ENCODE data around the gene CRTC3.
"Not testable (repeated sequence)": the region's sequence is repeated elsewhere in the genome, so short reads cannot be mapped to it uniquely, and the experiment has no call there.

Gene CRTC3

DNA sequence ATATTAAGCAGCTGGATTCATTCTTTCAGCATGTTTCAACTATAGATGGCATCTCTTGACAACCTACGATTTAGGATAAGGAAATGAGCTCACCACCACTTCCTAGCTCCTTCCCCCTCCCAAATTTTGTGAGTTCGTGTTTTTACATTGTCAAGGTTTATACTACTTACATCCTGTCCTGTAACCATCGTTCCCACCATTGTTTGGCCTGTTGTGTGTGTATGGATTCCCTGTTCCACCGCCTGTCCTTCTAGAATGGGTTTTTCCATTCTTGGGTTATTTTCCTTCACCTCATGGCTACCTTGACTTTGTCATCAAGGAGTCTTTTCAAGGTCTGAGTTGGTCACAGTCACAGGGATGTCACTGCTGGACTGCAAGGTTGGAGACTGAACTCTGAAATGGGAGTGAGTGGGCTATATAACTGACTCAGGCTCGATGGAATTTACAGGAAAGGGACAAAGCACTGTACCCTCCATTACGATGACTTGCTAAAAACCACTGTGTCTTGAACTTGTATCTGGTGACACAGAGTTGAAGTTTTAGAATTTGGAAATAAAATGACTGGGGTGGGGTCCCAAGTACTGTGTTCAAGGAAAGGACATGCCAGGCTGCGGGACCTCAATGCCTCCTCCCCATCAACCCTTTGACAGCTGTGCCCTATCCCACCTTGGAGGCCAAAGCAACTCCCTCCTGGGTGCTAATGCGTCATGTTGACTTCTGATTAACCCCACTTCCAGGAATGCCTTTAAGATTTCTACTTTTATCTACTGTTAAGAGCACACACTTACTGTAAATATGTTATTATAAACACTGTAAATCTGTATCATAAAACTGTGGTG is 120.6 kb downstream of the CRTC3 start:
- TF ChIP-seq CTCF (IDR thresholded peaks at IDR 0.05; ENCODE audit: low read depth, low read length, missing control alignments), result no peak
- DNase-seq (ENCODE audit: extremely low read depth, low read depth), result no peak

DNA sequence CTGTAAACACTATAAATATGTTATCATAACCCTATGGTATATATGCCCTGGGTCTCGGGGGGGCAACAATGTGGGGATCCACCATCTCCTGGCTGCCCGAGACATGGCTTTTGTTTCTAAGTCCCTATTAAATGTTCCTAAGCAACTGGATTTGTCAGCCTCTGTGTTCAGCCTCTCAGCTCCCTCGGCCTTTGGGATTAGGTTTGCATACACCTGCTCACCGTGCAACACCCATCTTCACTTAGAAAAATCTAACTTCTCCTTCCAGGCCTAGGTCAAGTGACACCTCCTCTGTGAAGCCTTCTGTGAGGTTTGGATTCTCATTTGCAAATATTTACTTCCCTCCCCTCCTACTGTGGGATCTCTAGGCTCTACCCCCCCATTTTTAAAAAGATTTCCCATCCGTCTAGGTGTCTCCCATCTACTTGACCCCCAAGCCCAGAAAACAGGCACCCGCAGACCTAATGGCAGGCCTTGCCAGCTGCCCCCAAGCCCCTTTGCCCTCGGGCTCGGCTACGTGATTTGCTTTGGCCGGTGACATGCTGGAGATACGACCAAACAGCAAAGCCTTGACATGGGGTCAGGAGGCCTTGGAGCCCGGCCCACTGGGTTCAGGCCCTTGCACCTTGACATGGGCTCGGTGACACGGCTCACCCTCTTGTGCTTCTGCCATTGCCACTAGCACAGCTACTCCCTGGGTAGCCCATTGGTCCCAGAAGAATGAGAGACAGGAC is 121.4 kb downstream of the CRTC3 start:
- TF ChIP-seq CTCF (IDR thresholded peaks at IDR 0.05; ENCODE audit: low read depth, low read length, missing control alignments), result no peak
- no peak overlapping the region for H3K4me3 ChIP-seq (replicated peaks; ENCODE audit: low read depth, low read length)
- no peak for DNase-seq (ENCODE audit: extremely low read depth, low read depth)

More for the DNA sequence above, 120.6 kb downstream of the CRTC3 start:
- H3K4me3 ChIP-seq (replicated peaks; ENCODE audit: low read depth, low read length), result no peak overlapping the region

GRCh38 chr15:90654233-90655136 is 124.8 kb downstream of the CRTC3 start:
- DNase-seq (ENCODE audit: extremely low read depth, low read depth), result no peak
- no peak for TF ChIP-seq CTCF (IDR thresholded peaks at IDR 0.05; ENCODE audit: low read depth, low read length, missing control alignments)
- no peak overlapping the region for H3K4me3 ChIP-seq (replicated peaks; ENCODE audit: low read depth, low read length)

GRCh38 chr15:90657520-90658172 is 127.9 kb downstream of the CRTC3 start:
- not testable (repeated sequence) for DNase-seq (ENCODE audit: extremely low read depth, low read depth); H3K4me3 ChIP-seq (replicated peaks; ENCODE audit: low read depth, low read length)

DNA sequence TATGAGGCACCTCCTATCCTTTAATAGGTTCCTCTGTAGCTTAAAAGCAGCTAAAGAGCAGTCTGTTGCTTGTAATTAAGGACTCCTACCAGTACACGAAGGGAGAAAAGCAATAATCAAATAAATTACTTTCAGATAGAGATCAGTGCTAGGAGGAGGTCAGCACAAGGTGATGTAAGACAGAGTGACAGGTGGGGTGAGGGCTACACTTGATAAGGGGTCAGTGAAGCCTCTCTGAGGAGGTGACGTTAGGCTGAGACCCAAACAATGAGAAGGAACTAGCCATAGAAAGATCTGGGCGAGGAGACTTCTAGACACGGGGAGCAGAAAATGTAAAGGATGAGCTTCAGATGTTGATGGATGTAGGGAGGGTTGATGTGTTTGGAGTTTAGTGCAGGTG is 129.8 kb downstream of the CRTC3 start:
- DNase-seq (ENCODE audit: extremely low read depth, low read depth), result no peak
- H3K4me3 ChIP-seq (replicated peaks; ENCODE audit: low read depth, low read length), result no peak overlapping the region
- TF ChIP-seq CTCF (IDR thresholded peaks at IDR 0.05; ENCODE audit: low read depth, low read length, missing control alignments), result no peak

DNA sequence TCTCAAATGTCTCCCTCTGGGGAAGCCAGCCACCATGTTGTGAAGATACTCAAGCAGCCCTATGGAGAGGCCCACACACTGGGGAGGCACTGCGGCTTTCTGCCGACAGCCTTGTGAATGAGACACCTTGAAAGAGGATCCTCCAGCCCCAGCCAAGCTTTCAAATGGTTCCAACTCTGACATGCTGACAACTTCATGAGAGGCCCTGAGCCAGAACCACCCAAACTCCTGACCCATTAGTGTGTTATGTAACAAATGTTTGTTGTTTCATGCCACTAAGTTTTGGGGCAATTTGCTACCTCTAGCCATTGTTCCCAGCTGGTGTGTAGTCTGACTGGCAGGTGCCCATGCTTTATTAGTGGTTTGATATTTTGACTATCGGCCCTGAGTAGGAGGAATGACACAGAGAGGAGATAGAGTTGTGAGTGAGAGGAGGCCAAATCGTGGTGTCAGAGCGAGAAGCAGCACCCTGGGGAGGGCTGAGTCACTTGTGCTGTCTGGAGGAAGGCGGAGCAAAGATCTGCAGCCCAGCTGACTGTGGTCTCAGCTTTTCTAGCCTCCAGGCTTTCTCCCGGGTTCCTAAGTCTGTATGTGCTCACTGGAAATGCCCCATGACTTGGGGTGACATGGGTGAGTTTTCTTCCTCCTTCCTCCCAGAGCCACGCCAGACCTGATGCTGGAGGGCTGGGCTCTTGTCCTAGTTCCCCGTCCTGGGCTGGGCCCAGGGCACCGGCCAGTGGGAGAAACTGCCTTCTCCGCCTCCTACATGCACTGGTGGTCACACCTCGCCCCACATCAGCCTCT is 130.7 kb downstream of the CRTC3 start:
- H3K4me3 ChIP-seq (replicated peaks; ENCODE audit: low read depth, low read length), result no peak overlapping the region
- no peak for DNase-seq (ENCODE audit: extremely low read depth, low read depth)
- TF ChIP-seq CTCF (IDR thresholded peaks at IDR 0.05; ENCODE audit: low read depth, low read length, missing control alignments), result no peak

DNA sequence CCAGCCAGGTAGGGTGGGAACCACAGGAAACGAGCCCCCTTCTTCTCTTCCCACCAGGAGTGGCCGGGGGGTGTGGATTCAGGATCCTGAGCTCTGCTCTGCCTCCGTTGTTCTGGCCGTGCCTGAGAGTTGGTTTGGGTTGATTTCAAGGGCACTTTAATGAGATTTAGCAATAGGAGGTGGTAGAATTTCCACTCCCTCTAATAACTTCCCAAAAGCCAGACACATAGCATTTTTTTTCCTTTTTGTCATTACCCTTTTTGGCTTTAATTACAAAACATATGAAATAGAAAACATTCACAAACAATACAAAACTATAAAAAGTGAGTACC is 131.2 kb downstream of the CRTC3 start:
- not testable (repeated sequence) for DNase-seq (ENCODE audit: extremely low read depth, low read depth); H3K4me3 ChIP-seq (replicated peaks; ENCODE audit: low read depth, low read length)

DNA sequence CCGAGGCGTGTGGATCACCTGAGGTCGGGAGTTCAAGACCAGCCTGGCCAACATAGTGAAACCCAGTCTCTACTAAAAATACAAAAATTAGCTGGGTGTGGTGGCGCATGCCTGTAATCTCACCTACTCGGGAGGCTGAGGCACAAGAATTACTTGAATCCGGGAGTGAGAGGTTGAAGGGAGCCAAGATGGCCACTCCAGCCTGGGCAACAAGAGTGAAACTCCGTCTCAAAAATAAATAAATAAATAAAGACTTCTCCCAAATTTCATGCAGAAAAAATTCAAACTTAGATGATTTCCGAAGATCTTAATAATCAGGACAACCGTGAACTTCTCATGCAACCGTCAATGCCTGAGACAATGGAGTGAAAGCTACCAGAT is 134.3 kb downstream of the CRTC3 start:
- not testable (repeated sequence) for H3K4me3 ChIP-seq (replicated peaks; ENCODE audit: low read depth, low read length); DNase-seq (ENCODE audit: extremely low read depth, low read depth)

Data from HFF-Myc (cell line).